T47D (cell line): ENCODE measurements around the gene EFNA5.

Source experiments
- DNase-seq, 2 experiments: peaks; one replicate each; pipeline versions ENCODE4 v3.0.0 to v3.0.0-alpha.2; 2011 to 2012; ENCODE audit warnings: low read depth in 1 of 2, low spot score in 1 of 2
- JUND ChIP-seq: IDR thresholded peaks from 2 replicates; pipeline ENCODE4 v1.6.1; 2012; ENCODE audit warnings: low read depth
- in situ Hi-C: cut with HindIII; loops from 2 replicates; pipeline ENCODE4 v1.10.0; 2016; ENCODE audit warnings: low sequenced_read_pairs, low pct_unique_long_range_greater_than_20kb

EFNA5 gene

GRCh38 chr5:107687404-107687803 lies 16.7 kb upstream of the EFNA5 start:
- in situ Hi-C loops: no loop called here

GRCh38 chr5:107682533-107682932 lies 11.8 kb upstream of the EFNA5 start:
- TF ChIP-seq JUND: no peak
- in situ Hi-C loops: no loop called here
- DNase-seq: no peak

More at GRCh38 chr5:107687404-107687803, 16.7 kb upstream of the EFNA5 start:
- no peak for TF ChIP-seq JUND
- no peak for DNase-seq

- DNase-seq: no peak
- TF ChIP-seq JUND: no peak
- in situ Hi-C loops: no loop called here
Observed at GRCh38 chr5:107680799-107681198, 10.1 kb upstream of the EFNA5 start.

- in situ Hi-C loops: no loop called here
- no peak for TF ChIP-seq JUND
Observed at GRCh38 chr5:107680099-107680498, 9.4 kb upstream of the EFNA5 start.

GRCh38 chr5:107676702-107677101 lies 6.0 kb upstream of the EFNA5 start:
- no peak for TF ChIP-seq JUND
- in situ Hi-C loops: no loop called here
- DNase-seq: no peak

More at GRCh38 chr5:107680099-107680498, 9.4 kb upstream of the EFNA5 start:
- peak in 1 of 2 experiments; percentile 23 for DNase-seq

GRCh38 chr5:107675201-107675600 lies 4.5 kb upstream of the EFNA5 start:
- in situ Hi-C loops: no loop called here
- no peak for TF ChIP-seq JUND

GRCh38 chr5:107674655-107675054 lies 3.9 kb upstream of the EFNA5 start:
- DNase-seq: no peak
- no peak for TF ChIP-seq JUND
- in situ Hi-C loops: no loop called here

More at GRCh38 chr5:107675201-107675600, 4.5 kb upstream of the EFNA5 start:
- no peak for DNase-seq

GRCh38 chr5:107673368-107674136 lies 2.8 kb upstream of the EFNA5 start:
- DNase-seq: peak; percentile 76 to 92
- TF ChIP-seq JUND: no peak
- in situ Hi-C loops: no loop called here

GRCh38 chr5:107673039-107673367 lies 2.3 kb upstream of the EFNA5 start:
- DNase-seq: no peak
- TF ChIP-seq JUND: no peak

GRCh38 chr5:107672211-107673038 lies 1.7 kb upstream of the EFNA5 start:
- in situ Hi-C loops: no loop called here
- DNase-seq: peak; percentile 96 to 98
- TF ChIP-seq JUND: no peak

More at GRCh38 chr5:107673039-107673367, 2.3 kb upstream of the EFNA5 start:
- in situ Hi-C loops: no loop called here

- peak in 1 of 2 experiments; percentile 56 for DNase-seq
- in situ Hi-C loops: no loop called here
- TF ChIP-seq JUND: no peak
Observed at GRCh38 chr5:107671742-107672210, 1.0 kb upstream of the EFNA5 start.

- peak; percentile 40 for DNase-seq
- no peak for TF ChIP-seq JUND
- in situ Hi-C loops: no loop called here
Observed at GRCh38 chr5:107670087-107670931, 428 bp downstream of the EFNA5 start.
